Smooth muscle cell (in vitro differentiated cells): Measurements from ENCODE around the gene TRPM2. TPM values are rescaled to one million over a fixed set of nuclear protein-coding genes. Genes with fewer than 3 reads are reported as not detected.
A peak's percentile ranks its signal among the peaks of the same experiment; 100 is the strongest.

Source experiments
- DNase-seq: peaks from one replicate; lab custom pipeline; 2025; ENCODE audit not compliant: unreplicated experiment; lab: John Stamatoyannopoulos, UW
- H2AFZ ChIP-seq: fragments of 200-600 bp; sonication (generic); 2 replicates; pipeline ENCODE4 v1.6.0; 2016; ENCODE audit warnings: antibody characterized with exemption, low read depth, mild to moderate bottlenecking
- H3F3A ChIP-seq: fragments of 200-600 bp; sonication (generic); 2 replicates; pipeline ENCODE4 v1.6.0; 2017; ENCODE audit warnings: antibody characterized with exemption, low read depth
- H3K27ac ChIP-seq: fragments of 200-600 bp; sonication (generic); 2 replicates; pipeline ENCODE4 v1.5.1; 2016; ENCODE audit warnings: low read depth, mild to moderate bottlenecking
- H3K27me3 ChIP-seq: fragments of 200-600 bp; sonication (generic); 2 replicates; pipeline ENCODE4 v1.6.1; 2016; ENCODE audit warnings: low read depth, mild to moderate bottlenecking
- H3K36me3 ChIP-seq: fragments of 200-600 bp; sonication (generic); 2 replicates; pipeline ENCODE4 v1.5.1; 2016; ENCODE audit warnings: low read depth
- H3K4me1 ChIP-seq: fragments of 200-600 bp; sonication (generic); 2 replicates; pipeline ENCODE4 v1.5.1; 2016; ENCODE audit warnings: low read depth
- H3K4me2 ChIP-seq: fragments of 200-600 bp; sonication (generic); 2 replicates; pipeline ENCODE4 v1.6.0; 2016; ENCODE audit warnings: mild to moderate bottlenecking
- H3K4me3 ChIP-seq: fragments of 200-600 bp; sonication (generic); 2 replicates; pipeline ENCODE4 v1.5.1; 2016; ENCODE audit warnings: mild to moderate bottlenecking
- H3K79me2 ChIP-seq: fragments of 200-600 bp; sonication (generic); 2 replicates; pipeline ENCODE4 v1.6.0; 2016; ENCODE audit warnings: low read depth, mild to moderate bottlenecking
- H3K9ac ChIP-seq: fragments of 200-600 bp; sonication (generic); 2 replicates; pipeline ENCODE4 v1.6.0; 2016; ENCODE audit warnings: low read depth
- H3K9me3 ChIP-seq: fragments of 200-600 bp; sonication (generic); replicated peaks from 2 replicates; pipeline ENCODE4 v1.5.1; 2016; ENCODE audit warnings: low read depth
- H4K20me1 ChIP-seq: fragments of 200-600 bp; sonication (generic); 2 replicates; pipeline ENCODE4 v1.6.0; 2016; ENCODE audit warnings: low read depth
- CTCF ChIP-seq: fragments of 200-600 bp; sonication (generic); IDR thresholded peaks from 2 replicates; pipeline ENCODE4 v1.5.1; 2017; ENCODE audit warnings: borderline replicate concordance, mild to moderate bottlenecking, antibody characterized with exemption; ENCODE audit not compliant: insufficient read depth, poor library complexity, severe bottlenecking
- WGBS: methylation state at CpG from one replicate; pipeline ENCODE4 v1.1.7; 2016; ENCODE audit warnings: low lambda C conversion rate; 5-methylcytosine and 5-hydroxymethylcytosine counted together
- polyA plus RNA-seq: library from polyadenylated mRNA; unstranded; fragments of >200 nt; fragmentation: Nextera tagmentation; extraction: Ambion mirVana; gene quantifications from 2 replicates; pipeline ENCODE4 v1.2.1, GENCODE V29; 2016
- total RNA-seq: library from RNA; depleted of rRNA; stranded (reverse); fragments of >200 nt; gene quantifications from 2 replicates; pipeline ENCODE4 v1.2.3, GENCODE V29; 2014

TRPM2 gene
- total and polyA plus RNA-seq, 2 experiments from 2014 or later, result 0.31 TPM; not detected in 1

GRCh38 chr21:44486302-44486701 lies 132.9 kb downstream of the TRPM2 start:
- H3F3A ChIP-seq, result no peaks in the 10 kb centered on the region
- no peaks in the 10 kb centered on the region for H3K36me3 ChIP-seq

GRCh38 chr21:44487831-44488230 lies 134.4 kb downstream of the TRPM2 start:
- no peak overlapping the region for H3K27ac ChIP-seq
- peak; percentile 54 for TF ChIP-seq CTCF
- no peaks in the 10 kb centered on the region for H3F3A ChIP-seq
- H3K9ac ChIP-seq, result no peak overlapping the region
- no peak overlapping the region for H3K4me2 ChIP-seq
- H2AFZ ChIP-seq, result no peak overlapping the region
- DNase-seq, result no peak
- H3K4me3 ChIP-seq, result no peak overlapping the region
- WGBS, result 21% methylated on average over 4 of the region's 4 CpGs
- H3K79me2 ChIP-seq, result no peaks in the 10 kb centered on the region
- H3K36me3 ChIP-seq, result no peaks in the 10 kb centered on the region
- no peaks in the 10 kb centered on the region for H3K9me3 ChIP-seq
- H3K4me1 ChIP-seq, result no peaks in the 10 kb centered on the region
- no peaks in the 10 kb centered on the region for H4K20me1 ChIP-seq
- no peaks in the 10 kb centered on the region for H3K27me3 ChIP-seq

More at GRCh38 chr21:44486302-44486701, 132.9 kb downstream of the TRPM2 start:
- peak overlapping the region; percentile 51 for H3K4me3 ChIP-seq
- no peaks in the 10 kb centered on the region for H4K20me1 ChIP-seq
- no peaks in the 10 kb centered on the region for H3K4me1 ChIP-seq
- peak overlapping the region; percentile 85 for H3K4me2 ChIP-seq
- 36% methylated on average over 16 of the region's 16 CpGs for WGBS
- TF ChIP-seq CTCF, result no peak
- no peak overlapping the region for H3K27ac ChIP-seq
- DNase-seq, result no peak
- H3K27me3 ChIP-seq, result no peaks in the 10 kb centered on the region
- peak overlapping the region; percentile 78 for H2AFZ ChIP-seq
- H3K9me3 ChIP-seq, result no peaks in the 10 kb centered on the region
- H3K79me2 ChIP-seq, result no peaks in the 10 kb centered on the region
- H3K9ac ChIP-seq, result peak overlapping the region; percentile 16

DNA sequence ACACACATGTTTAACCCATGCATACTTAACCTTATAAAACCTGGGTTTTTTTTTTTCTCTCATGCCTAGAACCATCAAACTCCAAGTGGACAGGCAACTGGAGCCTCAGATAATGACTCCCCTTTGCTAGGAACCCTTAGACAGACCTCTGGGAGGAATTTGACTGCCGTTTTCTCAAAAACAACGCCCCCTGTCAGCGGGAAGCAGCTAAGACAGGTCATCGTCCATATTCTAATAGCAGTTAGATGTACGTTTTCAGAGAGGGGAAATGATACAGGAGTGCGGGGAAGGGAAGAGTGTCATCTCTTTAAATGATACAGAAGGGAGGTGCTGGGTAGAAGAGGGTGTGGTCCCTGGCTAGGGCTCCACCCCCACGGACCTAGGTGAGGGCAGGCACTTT lies 136.5 kb downstream of the TRPM2 start:
- 85% methylated on average over 7 of the region's 7 CpGs for WGBS
- no peaks in the 10 kb centered on the region for H3K27me3 ChIP-seq
- no peaks in the 10 kb centered on the region for H3K36me3 ChIP-seq
- H4K20me1 ChIP-seq, result no peaks in the 10 kb centered on the region
- TF ChIP-seq CTCF, result peak; percentile 11
- no peaks in the 10 kb centered on the region for H3K4me1 ChIP-seq
- H3K4me3 ChIP-seq, result no peak overlapping the region
- no peak overlapping the region for H3K9ac ChIP-seq
- H3K27ac ChIP-seq, result no peak overlapping the region
- H3K4me2 ChIP-seq, result no peak overlapping the region
- no peaks in the 10 kb centered on the region for H3K9me3 ChIP-seq
- H3K79me2 ChIP-seq, result no peaks in the 10 kb centered on the region
- no peaks in the 10 kb centered on the region for H3F3A ChIP-seq
- no peak overlapping the region for H2AFZ ChIP-seq
- DNase-seq, result no peak

GRCh38 chr21:44490405-44490804 lies 137.0 kb downstream of the TRPM2 start:
- TF ChIP-seq CTCF, result no peak
- Histone ChIP-seq H4K20me1 (no peaks in the 10 kb centered on the region), H3K27ac (no peak overlapping the region), H3K79me2 (no peaks in the 10 kb centered on the region), H3K9ac (no peak overlapping the region), H3K4me3 (no peak overlapping the region), H3K27me3 (no peaks in the 10 kb centered on the region), H2AFZ (no peak overlapping the region), H3F3A (no peaks in the 10 kb centered on the region), H3K4me2 (no peak overlapping the region), H3K4me1 (no peaks in the 10 kb centered on the region), H3K9me3 (no peaks in the 10 kb centered on the region), H3K36me3 (no peaks in the 10 kb centered on the region)
- no peak for DNase-seq
- WGBS, result 98% methylated on average over 19 of the region's 19 CpGs
